Measurements from ENCODE around the gene P2RY6. TPM values are rescaled to one million over a fixed set of nuclear protein-coding genes. Genes with fewer than 3 reads are reported as not detected.

P2RY6 gene
- total RNA-seq, 1 experiment from 2014 or later = not detected

DNA sequence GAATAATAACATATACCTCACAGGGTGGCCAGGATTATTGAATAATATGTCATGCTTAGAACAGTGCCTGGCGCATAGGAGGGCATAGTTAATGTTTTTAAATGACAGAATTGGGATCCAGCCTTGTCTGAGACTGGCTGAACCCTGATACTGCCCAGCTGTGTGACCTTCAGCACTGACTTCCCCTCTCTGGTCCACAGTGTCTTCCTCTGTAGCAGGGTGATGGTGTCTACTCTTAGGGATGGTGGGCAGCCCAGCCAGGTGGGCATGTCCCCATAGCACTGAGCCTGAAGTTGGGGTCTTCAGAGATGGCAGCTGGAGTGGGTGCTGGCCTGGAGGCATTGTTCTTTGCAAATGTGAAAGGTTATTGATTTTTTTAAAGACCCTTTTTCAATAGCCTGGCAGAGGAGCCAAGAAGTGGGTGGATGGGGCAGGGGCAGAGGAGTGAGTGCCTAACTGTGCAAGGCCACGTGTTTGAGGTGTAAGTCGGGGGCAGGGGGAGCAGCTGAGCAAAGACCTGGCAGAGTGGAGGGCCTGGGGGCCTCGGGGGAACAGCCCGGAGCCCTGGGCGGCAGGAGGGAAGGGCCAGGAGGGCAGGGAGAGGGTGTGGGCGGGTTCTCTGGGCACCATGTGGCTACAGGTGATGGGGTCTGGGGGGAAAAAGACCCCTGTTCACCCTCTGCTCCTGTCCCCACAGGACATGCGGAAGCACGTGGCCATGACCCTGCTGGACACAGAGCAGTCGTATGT is 74.2 kb downstream of the P2RY6 start:
- Histone ChIP-seq H2BK15ac (ENCODE audit: low read depth, low read length) (no peak overlapping the region), H2AFZ (ENCODE audit: low read length) (no peak overlapping the region), H3K4me1 (ENCODE audit: insufficient read depth, low read length) (no peaks in the 10 kb centered on the region), H3K18ac (ENCODE audit: insufficient read length, low read depth, low read length) (no peak overlapping the region), H3K27me3 (ENCODE audit: insufficient read depth, low read length) (peaks cover 9% of the 10 kb centered on the region; the same call in 1 of the 2 replicates), H3K4me2 (ENCODE audit: insufficient read depth, insufficient read length, low read length) (no peak overlapping the region), H3K27ac (ENCODE audit: insufficient read length, low read depth, low read length) (no peak overlapping the region), H3K56ac (ENCODE audit: insufficient read length, low read depth, low read length) (no peak overlapping the region), H3K23me2 (ENCODE audit: insufficient read length, low read depth, low read length, poor library complexity, severe bottlenecking) (peaks cover 3% of the 10 kb centered on the region), H3K9me3 (ENCODE audit: control insufficient read depth, low read depth, low read length) (no peaks in the 10 kb centered on the region), H2AK5ac (ENCODE audit: insufficient read length, low read length) (no peak overlapping the region), H3K14ac (ENCODE audit: insufficient read depth, low read length) (no peak overlapping the region), H2BK5ac (ENCODE audit: insufficient read length, low read length) (no peak overlapping the region), H3K79me1 (ENCODE audit: insufficient read depth, low read depth, low read length, poor library complexity, severe bottlenecking) (no peaks in the 10 kb centered on the region), H4K8ac (replicated peaks; ENCODE audit: insufficient read length, low read depth, low read length) (no peak overlapping the region), H4K20me1 (ENCODE audit: control insufficient read depth, insufficient read depth, insufficient read length) (no peaks in the 10 kb centered on the region), H3T11ph (ENCODE audit: low read length) (no peak overlapping the region), H4K5ac (ENCODE audit: insufficient read length, low read depth, low read length) (no peak overlapping the region), H4K91ac (ENCODE audit: insufficient read length, low read depth, low read length) (no peak overlapping the region), H3K23ac (ENCODE audit: insufficient read length, low read depth, low read length) (no peak overlapping the region), H2BK12ac (ENCODE audit: insufficient read length, low read depth, low read length) (no peak overlapping the region), H3K9ac (ENCODE audit: extremely low read depth, insufficient read length, low read length) (no peak overlapping the region), H2BK20ac (ENCODE audit: low read depth, low read length, poor library complexity, severe bottlenecking) (no peak overlapping the region), H3K4ac (ENCODE audit: low read depth, low read length) (no peak overlapping the region), H3K79me2 (ENCODE audit: insufficient read depth, low read length) (no peaks in the 10 kb centered on the region), H2BK120ac (ENCODE audit: low read depth, low read length, poor library complexity, severe bottlenecking) (no peak overlapping the region)
- no CpG with 5 or more reads among the region's 10 CpGs for WGBS (ENCODE audit: extremely low coverage, insufficient read length, low lambda C conversion rate)
- Mint-ChIP-seq H3K27ac (no peak overlapping the region), H3K4me1 (peaks cover 18 to 19% of the 10 kb centered on the region in 2 experiments), H3K4me3 (no peak overlapping the region), H3K9me3 (no peaks in the 10 kb centered on the region), H3K27me3 (ENCODE audit: low read depth) (peaks cover 37% of the 10 kb centered on the region), H3K36me3 (ENCODE audit: insufficient read depth in 1 of 3, low read depth in 3 of 3) (peaks cover 0 to 4% (median 3%) of the 10 kb centered on the region in 3 experiments; a peak in 4 of 7 replicates)
- TF ChIP-seq, protein P1, sequence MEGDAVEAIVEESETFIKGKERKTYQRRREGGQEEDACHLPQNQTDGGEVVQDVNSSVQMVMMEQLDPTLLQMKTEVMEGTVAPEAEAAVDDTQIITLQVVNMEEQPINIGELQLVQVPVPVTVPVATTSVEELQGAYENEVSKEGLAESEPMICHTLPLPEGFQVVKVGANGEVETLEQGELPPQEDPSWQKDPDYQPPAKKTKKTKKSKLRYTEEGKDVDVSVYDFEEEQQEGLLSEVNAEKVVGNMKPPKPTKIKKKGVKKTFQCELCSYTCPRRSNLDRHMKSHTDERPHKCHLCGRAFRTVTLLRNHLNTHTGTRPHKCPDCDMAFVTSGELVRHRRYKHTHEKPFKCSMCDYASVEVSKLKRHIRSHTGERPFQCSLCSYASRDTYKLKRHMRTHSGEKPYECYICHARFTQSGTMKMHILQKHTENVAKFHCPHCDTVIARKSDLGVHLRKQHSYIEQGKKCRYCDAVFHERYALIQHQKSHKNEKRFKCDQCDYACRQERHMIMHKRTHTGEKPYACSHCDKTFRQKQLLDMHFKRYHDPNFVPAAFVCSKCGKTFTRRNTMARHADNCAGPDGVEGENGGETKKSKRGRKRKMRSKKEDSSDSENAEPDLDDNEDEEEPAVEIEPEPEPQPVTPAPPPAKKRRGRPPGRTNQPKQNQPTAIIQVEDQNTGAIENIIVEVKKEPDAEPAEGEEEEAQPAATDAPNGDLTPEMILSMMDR (conservative IDR thresholded peaks at IDR 0.05) = no peak
- no peak for DNase-seq

Data from H9 (cell line).